DOHH2 (cell line): ENCODE data around the gene ARHGEF7.

Experiments
- CTCF ChIP-seq: fragments of 200-600 bp; sonication (generic); IDR thresholded peaks from one replicate; pipeline ENCODE4 v1.5.1; 2014; ENCODE audit warnings: antibody characterized with exemption, mild to moderate bottlenecking, low read depth, low read length; ENCODE audit not compliant: poor library complexity, severe bottlenecking
- EZH2phosphoT487 ChIP-seq: fragments of 200-600 bp; sonication (generic); IDR thresholded peaks from 2 replicates; pipeline ENCODE4 v1.6.1; 2017; ENCODE audit warnings: borderline replicate concordance, mild to moderate bottlenecking, antibody characterized with exemption, low read length, moderate library complexity, mixed read lengths

DNA sequence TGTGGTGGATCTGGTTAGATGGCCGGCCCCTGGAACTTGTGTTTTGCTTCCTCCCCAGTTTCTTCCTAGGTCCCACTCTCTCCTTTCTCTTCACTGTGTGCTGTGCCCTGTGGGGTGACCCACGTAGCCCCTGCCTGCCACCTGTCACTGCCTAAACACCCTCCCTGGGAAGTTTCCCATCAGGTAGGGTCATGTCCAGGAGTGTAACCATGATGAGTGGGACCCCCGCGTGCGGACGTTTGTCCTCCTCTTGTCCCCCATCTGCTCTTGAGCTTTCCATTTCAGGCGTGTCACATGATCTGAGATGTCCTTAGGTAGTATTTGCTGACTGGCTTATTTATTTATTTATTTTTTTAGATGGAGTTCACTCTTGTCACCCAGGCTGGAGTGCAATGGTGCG lies 61.3 kb downstream of the ARHGEF7 start:
- TF ChIP-seq CTCF (no peak), EZH2phosphoT487 (no peak)
